Choroid plexus epithelial cell (primary cell): Measurements from ENCODE around the gene IP6K2.

Source experiments
- DNase-seq: peaks from one replicate; pipeline ENCODE4 v3.0.0-alpha.2; 2010; ENCODE audit warnings: low read depth
- H3K4me3 ChIP-seq: 2 replicates; pipeline ENCODE4 v1.5.1; 2011; ENCODE audit warnings: low read depth, mild to moderate bottlenecking, control low read depth, low read length, moderate library complexity
- TF ChIP-seq, protein P1 (sequence below): conservative IDR thresholded peaks from 2 replicates; pipeline ENCODE4 v1.5.1; 2011; ENCODE audit warnings: low read depth, mild to moderate bottlenecking, control low read depth, inconsistent platforms, low read length, moderate library complexity

Gene IP6K2

DNA sequence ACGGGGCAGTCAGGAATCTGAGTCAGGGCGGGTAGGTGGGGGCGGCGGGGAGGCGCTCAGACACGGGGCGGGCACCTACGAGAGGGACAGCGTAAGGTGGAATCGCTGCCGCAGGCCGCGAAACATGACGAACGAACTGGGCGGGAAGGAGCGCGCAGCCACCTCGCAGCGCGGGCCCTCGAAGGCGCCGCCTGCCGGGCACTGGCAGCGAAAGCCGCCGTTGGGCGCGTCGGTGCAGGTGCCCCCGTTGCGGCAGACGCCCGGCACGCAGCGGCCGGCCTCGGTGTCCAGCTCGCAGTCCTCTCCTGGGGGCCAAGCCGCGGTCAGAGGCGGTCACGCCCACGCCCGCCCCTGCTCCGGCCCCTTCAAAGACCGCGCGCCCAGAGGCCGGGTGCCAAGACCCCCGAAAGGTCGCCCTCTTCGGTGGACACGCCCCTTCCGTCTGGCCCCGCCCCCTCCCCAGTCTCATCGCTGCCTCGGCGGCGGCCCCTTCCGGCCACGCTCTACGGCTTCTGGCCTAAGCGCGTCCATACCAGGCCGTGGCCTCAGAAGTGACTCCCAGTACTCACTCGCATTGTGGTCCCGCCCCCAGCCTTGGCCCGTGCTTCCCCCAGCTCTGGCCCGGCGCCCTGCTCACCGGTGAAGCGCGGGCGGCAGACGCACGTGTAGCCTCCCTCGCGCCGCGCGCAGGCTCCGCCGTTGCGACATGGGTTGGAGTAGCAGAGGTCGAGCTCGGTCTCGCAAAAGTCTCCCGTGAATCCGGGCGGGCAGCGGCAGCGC, 60.8 kb downstream of the IP6K2 start:
- peak; percentile 60 for DNase-seq
- peak overlapping the region; percentile 49 for H3K4me3 ChIP-seq
- TF ChIP-seq, protein P1, sequence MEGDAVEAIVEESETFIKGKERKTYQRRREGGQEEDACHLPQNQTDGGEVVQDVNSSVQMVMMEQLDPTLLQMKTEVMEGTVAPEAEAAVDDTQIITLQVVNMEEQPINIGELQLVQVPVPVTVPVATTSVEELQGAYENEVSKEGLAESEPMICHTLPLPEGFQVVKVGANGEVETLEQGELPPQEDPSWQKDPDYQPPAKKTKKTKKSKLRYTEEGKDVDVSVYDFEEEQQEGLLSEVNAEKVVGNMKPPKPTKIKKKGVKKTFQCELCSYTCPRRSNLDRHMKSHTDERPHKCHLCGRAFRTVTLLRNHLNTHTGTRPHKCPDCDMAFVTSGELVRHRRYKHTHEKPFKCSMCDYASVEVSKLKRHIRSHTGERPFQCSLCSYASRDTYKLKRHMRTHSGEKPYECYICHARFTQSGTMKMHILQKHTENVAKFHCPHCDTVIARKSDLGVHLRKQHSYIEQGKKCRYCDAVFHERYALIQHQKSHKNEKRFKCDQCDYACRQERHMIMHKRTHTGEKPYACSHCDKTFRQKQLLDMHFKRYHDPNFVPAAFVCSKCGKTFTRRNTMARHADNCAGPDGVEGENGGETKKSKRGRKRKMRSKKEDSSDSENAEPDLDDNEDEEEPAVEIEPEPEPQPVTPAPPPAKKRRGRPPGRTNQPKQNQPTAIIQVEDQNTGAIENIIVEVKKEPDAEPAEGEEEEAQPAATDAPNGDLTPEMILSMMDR: peak; percentile 41

GRCh38 chr3:48655606-48656005, 61.4 kb downstream of the IP6K2 start:
- H3K4me3 ChIP-seq: peak overlapping the region; percentile 49
- TF ChIP-seq, protein P1: no peak
- DNase-seq: no peak

- no peak for DNase-seq
- H3K4me3 ChIP-seq: no peak overlapping the region
- TF ChIP-seq, protein P1: no peak
These were observed 62.0 kb downstream of the IP6K2 start for GRCh38 chr3:48655063-48655462.

- TF ChIP-seq, protein P1: no peak
- H3K4me3 ChIP-seq: no peak overlapping the region
- no peak for DNase-seq
These were observed 63.9 kb downstream of the IP6K2 start for GRCh38 chr3:48652923-48653715.

DNA sequence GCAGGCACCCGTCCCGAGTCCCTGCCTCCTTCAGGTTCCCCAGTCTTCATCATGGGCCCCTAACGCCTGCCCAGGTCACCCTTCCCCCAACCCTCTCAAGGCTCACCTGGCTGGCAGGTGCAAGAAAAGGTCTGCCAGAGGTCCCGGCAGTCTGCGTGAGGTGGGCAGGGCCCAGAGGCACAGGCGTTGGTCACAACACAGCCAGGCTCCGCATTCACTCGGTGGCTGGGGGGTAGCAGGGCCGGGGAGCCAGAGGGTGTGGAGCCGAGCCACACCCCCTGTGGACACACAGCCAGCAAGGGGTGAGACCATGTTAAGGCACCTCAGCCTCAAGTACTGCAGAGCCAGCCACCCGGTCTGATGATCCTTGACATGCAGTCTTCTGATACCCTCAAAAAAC, 65.2 kb downstream of the IP6K2 start:
- TF ChIP-seq, protein P1: no peak
- H3K4me3 ChIP-seq: no peak overlapping the region
- no peak for DNase-seq

- no peak for DNase-seq
These were observed 66.3 kb downstream of the IP6K2 start for GRCh38 chr3:48650723-48651122.

More at GRCh38 chr3:48650723-48651122, 66.3 kb downstream of the IP6K2 start:
- TF ChIP-seq, protein P1: no peak
- no peak overlapping the region for H3K4me3 ChIP-seq
